HG02798 (cell line): ENCODE measurements around the gene INPP5E.
"Not testable (repeated sequence)": the region's sequence is repeated elsewhere in the genome, so short reads cannot be mapped to it uniquely, and the experiment has no call there.

Experiments
- ATAC-seq: cut with Tn5 transposase; IDR thresholded peaks from one replicate; pipeline ENCODE4 v1.9.1; 2021; ENCODE audit warnings: mild to moderate bottlenecking; ENCODE audit not compliant: unreplicated experiment, poor library complexity

Gene INPP5E

GRCh38 chr9:136409557-136410455 is 29.8 kb downstream of the INPP5E start:
- ATAC-seq: peak; percentile 19

- ATAC-seq: no peak
These were observed 31.7 kb downstream of the INPP5E start for GRCh38 chr9:136407911-136408310.

DNA sequence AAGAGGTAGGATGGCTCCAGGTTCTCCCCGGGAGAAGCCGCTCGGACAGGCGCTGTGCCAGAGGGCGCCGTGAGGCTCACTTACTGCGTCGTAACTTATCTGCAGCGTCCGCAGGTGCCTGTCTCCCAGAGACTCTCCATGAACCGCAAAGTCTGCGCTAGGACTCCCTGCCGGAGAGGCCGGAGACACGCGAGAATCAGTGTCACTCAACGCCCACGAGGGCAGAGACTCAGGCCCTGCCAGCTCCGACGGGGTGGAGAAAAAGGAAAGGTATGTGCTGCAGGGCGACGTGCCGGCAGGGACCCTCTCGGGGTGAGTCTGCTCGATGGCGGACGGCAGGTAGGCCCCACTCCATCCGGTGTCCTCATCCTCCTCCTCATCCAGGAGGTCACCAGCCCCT is 32.6 kb downstream of the INPP5E start:
- ATAC-seq: not testable (repeated sequence)

DNA sequence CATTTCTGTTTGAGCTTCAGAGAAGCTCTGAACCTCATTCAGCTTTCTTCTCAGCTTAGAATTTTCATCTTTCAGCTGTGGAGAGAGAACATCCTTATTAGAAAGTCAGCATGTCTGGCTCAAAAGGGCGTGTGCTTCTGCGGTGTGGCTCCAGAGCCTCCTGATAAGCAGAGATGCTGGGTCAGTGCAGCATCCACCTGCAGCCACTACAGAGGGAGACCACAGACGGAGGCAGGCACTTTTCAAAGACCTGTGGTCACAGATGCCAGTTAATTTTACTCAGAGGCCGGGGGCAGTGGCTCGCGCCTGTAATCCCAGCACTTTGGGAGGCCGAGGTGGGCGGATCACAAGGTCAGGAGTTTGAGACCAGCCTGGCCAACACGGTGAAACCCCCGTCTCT is 33.7 kb downstream of the INPP5E start:
- ATAC-seq: not testable (repeated sequence)

- ATAC-seq: no peak
These were observed 34.2 kb downstream of the INPP5E start for GRCh38 chr9:136405481-136405880.

- no peak for ATAC-seq
These were observed 34.9 kb downstream of the INPP5E start for GRCh38 chr9:136404801-136405136.

GRCh38 chr9:136403915-136404800 is 35.5 kb downstream of the INPP5E start:
- ATAC-seq: no peak

DNA sequence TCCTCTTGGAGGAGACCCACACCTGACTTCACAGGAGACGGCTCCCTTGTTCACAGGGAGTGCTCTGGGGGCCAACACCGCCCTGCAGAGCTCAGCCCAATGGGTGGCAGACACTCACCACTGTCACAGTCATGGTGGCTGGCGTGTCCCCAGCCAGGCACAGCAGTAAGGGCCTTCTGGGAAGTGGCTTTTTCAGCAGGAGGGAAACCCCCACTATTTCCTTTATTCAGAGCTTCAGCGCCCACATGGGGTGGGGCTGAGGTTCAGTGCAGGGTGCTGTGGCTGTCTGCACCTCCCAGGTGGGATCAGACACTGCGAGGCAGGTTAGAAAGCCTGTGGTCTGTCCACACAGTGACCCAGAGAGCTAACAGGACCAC is 36.1 kb downstream of the INPP5E start:
- peak; percentile 34 for ATAC-seq

- no peak for ATAC-seq
These were observed 37.6 kb downstream of the INPP5E start for GRCh38 chr9:136402067-136402466.

DNA sequence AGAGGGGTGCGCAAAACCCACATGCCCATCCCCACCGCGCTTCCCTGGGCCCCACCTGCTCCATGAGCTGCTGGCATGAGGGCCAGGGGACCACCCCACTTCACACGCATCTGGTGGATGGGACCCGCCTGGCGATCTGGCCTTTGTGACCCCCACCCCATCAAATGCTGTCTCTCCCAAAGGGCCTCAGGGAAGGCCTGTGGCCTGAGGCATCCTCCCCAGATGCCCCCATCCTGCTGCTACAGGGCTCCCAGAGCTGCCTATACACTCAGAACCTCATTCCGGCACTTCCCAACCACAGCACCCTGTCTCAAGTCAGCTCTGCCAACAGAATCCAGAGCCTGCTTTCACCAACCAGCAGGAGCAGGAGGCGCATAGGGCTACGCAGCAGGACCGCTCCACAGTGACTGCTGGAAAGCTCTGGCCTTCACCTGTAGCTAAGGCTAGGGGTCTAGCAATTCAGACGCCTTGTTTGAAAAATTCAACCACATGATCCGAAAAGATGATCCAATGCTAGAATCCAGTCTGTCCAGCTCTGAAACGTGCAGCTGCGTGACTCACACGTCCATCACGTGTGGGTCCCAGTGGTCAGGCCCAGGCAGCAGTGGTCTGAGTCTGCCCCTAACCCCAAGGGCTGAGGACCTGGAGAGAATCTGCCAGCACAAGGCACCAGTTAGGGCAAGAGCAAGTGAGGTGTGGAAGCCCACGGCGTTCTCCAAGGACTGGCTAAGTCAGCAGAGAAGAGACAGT is 38.3 kb downstream of the INPP5E start:
- no peak for ATAC-seq

- peak; percentile 78 for ATAC-seq
These were observed 39.4 kb downstream of the INPP5E start, which contains the start of gene SNAPC4 for GRCh38 chr9:136400038-136400834. Gene SNAPC4 (minus strand): TSS chr9:136400170. CDS start chr9:136398428, 1,742 bp downstream.

DNA sequence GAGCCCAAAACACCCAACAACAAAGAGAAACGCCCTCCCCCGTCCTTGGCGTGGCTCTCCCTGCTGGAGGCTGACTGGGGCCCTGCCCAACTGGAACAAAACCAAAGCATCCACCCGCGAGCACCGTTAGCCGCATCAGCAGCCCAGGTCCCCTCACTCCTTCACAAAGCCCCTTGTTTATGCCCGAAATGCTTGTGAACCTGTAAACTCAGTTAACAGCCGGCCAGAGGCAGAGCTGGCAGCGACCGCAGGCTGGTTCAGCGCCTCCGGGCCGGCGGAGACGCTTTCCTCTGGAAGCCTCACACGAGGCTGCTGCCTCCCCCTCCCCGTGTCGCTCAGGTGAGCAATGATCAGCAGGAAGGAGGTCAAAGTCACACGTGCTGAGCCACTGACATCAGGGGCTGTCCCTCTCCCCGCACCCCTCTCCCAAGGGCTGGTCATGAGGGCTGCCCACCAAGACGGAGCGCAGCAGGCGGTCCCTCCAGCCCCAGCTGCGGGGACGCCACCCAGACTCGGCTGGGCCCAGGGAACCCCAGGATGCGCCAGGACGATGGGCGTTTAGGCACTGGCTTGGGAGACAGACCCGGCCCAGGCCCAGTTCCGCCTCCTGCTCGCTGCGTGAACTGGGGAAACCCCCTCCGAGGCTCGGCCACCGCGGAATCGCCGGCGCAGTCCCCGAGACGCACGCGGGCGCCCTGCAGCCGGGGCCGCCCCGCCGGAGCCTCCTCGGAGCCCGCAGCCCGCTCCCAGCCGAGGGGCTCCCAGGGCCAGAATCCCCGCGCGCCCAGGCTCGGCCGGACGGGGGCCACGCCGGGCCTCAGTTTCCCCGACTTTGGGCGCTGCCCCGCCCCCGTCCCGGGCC is 40.2 kb downstream of the INPP5E start:
- peak; percentile 25 for ATAC-seq

GRCh38 chr9:136398286-136398685 is 41.4 kb downstream of the INPP5E start:
- no peak for ATAC-seq

GRCh38 chr9:136397643-136398042 is 42.0 kb downstream of the INPP5E start:
- no peak for ATAC-seq

- ATAC-seq: no peak
These were observed 43.5 kb downstream of the INPP5E start for GRCh38 chr9:136396219-136396515.

- no peak for ATAC-seq
These were observed 44.1 kb downstream of the INPP5E start for GRCh38 chr9:136395345-136396218.

GRCh38 chr9:136395020-136395340 is 44.7 kb downstream of the INPP5E start:
- no peak for ATAC-seq

DNA sequence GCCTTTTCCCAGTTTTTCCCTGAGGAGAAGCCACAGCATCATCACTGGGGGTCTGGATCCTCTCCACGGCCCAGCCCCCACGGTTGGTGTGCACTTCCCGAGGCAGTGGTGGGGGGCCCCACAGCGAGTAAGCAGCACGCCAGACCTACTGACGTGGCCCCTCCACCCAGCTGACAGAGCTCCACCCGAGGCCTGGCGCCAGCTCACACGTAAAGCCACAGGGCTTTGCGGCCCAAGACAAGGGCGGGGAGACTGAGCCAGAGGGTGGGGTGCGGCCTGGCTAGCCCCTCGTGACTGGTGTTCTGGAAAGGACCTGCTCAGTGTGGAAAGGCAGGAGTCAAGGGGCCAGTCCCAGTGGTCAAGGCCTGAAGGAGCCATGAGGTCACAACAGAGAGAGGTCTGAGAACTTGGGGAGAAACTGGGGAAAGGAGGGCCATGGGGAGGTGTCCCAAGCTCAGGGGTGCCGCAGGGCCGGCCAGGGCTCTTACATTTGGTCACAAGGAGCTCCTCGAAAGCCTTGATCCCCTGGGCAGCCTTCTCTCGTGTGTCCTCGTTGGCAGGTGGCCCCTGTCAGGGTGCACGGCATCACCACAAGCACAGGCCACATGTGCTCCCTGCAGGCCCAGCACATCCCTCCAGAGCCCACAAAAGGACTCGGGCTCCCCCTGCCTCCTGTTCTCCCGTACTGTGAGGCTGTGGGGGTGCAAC is 45.2 kb downstream of the INPP5E start:
- no peak for ATAC-seq
